DOHH2 (cell line): Measurements from ENCODE around the gene BSND.

Experiments
- CTCF ChIP-seq: fragments of 200-600 bp; sonication (generic); IDR thresholded peaks from one replicate; pipeline ENCODE4 v1.5.1; 2014; ENCODE audit warnings: antibody characterized with exemption, mild to moderate bottlenecking, low read depth, low read length; ENCODE audit not compliant: poor library complexity, severe bottlenecking
- EZH2phosphoT487 ChIP-seq: fragments of 200-600 bp; sonication (generic); IDR thresholded peaks from 2 replicates; pipeline ENCODE4 v1.6.1; 2017; ENCODE audit warnings: borderline replicate concordance, mild to moderate bottlenecking, antibody characterized with exemption, low read length, moderate library complexity, mixed read lengths

GRCh38 chr1:55051169-55051568, 52.4 kb downstream of the BSND start:
- TF ChIP-seq CTCF (no peak), EZH2phosphoT487 (no peak)
